Activated T-helper 2 cell treated with anti-CD3 and anti-CD28 coated beads, Interferon-gamma antibody, Interleukin-2, Interleukin-4, amounts not matched to agents 10 μg/mL and 5 μg/mL and 100 μg/mL, durations not matched to agents 14 hours and 24 hours and 36 hours (primary cell): ENCODE results near the gene CERK. TPM values are rescaled to one million over a fixed set of nuclear protein-coding genes. Genes with fewer than 3 reads are reported as not detected.

Source experiments
- DNase-seq: peaks from one replicate; pipeline ENCODE4 v3.0.0; 2021; ENCODE audit warnings: low spot score
- H3K27ac Mint-ChIP-seq: one replicate; pipeline ENCODE4 v1.8.0; 2021; ENCODE audit warnings: mixed read lengths
- H3K27me3 Mint-ChIP-seq: one replicate; pipeline ENCODE4 v1.8.0; 2021; ENCODE audit warnings: low read depth, mixed read lengths
- H3K36me3 Mint-ChIP-seq: one replicate; pipeline ENCODE4 v1.8.0; 2021; ENCODE audit warnings: low read depth, mixed read lengths
- H3K4me1 Mint-ChIP-seq: one replicate; pipeline ENCODE4 v1.8.0; 2021; ENCODE audit warnings: low read depth, mixed read lengths
- H3K4me3 Mint-ChIP-seq: one replicate; pipeline ENCODE4 v1.8.0; 2021; ENCODE audit warnings: low read depth, mild to moderate bottlenecking, moderate library complexity, mixed read lengths
- H3K9me3 Mint-ChIP-seq: one replicate; pipeline ENCODE4 v1.8.0; 2021; ENCODE audit warnings: mixed read lengths
- intact Hi-C: fragments of 100-400 bp; cut with micrococcal nuclease; formaldehyde crosslinking; loops from one replicate; pipeline ENCODE4 v1.15.1; 2023
- total RNA-seq: library from RNA; stranded (reverse); gene quantifications from 2 replicates; pipeline ENCODE4 v1.2.3, GENCODE V29; 2022

Gene CERK
- total RNA-seq, 1 donor from 2014 or later, result 62.8 TPM

DNA sequence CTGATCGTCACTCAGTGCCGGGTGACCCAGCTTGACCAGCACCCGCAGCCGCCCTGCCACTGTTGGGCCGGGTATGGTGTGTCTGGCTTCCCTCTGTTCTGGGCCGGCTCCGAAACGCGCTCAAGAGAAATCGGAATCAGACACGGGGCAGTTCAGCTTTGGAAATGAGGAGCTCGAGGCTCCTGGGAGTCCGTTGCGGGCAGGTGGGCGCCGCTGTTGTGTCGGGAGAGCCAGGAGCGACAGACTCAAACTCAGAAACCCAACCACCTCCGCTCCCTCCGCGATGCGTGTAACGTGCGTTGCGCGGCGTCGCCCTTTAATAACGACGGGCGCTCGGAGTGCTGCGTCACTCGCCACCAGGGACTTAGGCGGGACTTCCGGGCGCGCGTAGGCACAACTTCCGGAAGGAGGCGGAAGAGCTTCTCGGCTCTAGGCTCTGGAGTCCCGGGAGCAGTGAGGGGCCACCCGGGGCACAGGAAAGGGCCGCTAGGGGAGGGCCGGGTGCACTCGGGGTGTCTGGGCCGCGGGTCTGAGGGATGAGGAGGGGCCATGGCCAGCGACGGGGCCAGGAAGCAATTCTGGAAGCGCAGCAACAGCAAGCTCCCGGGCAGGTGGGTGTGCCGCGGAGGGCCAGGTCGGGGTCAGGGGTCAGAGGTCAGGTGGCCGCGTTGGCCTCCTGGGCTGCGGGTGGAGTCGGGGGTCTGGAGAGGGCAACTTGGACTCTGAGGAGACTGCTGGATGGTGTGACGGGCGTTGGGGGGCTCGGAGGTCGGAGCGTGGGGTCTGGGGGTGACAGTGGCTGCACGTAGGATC, 24.4 kb upstream of the CERK start, which contains the start of gene TBC1D22A:
Gene TBC1D22A (plus strand): TSS at position 413 of the 813 bp plus-strand sequence. CDS start 137 bp downstream, at position 550.
- H3K27ac Mint-ChIP-seq, result peak within 1 kb of the TSS; percentile 95
- peaks cover 38% of the 10 kb centered on the region for H3K4me1 Mint-ChIP-seq
- H3K9me3 Mint-ChIP-seq, result no peaks in the 10 kb centered on the region
- peaks cover 35% of the 10 kb centered on the region for H3K36me3 Mint-ChIP-seq
- peak within 1 kb of the TSS; percentile 99 for H3K4me3 Mint-ChIP-seq
- H3K27me3 Mint-ChIP-seq, result no peaks in the 10 kb centered on the region
- intact Hi-C loops, result loop anchor here (1.0 kb wide), 2 partner anchors 23 to 29 kb away; no protein-coding TSS in a partner anchor
- peak; percentile 91 for DNase-seq

DNA sequence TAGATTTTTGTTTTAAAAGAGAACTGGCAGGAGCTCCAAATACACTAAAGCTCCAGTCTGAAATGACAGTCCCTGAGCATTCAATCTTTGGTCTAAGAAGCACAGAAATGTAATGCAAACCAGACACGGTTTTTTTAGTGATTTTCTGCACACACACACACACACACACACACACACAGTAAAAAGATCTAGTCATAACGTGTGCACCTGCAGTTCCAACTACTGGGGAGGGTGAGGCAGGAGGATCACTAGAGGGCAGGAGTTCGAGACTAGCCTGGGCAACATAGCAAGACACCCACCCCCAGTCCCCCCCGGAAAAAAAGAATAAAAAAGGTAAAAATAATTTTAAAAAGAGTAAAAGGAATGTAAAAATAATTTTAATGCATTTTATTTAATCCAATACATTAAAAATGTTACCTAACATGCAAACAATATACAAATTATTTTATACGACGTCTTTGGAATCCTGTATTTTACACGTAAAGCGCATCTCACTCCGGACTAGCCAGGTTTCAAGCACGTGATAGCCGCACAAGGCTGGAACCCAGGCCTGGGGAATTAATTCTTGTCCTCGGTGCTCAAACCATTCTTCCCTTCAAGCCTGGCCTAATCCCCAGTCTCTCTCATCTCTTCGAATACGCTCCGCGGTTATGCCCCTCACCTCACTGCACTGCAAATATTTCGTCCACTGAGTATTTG, 23.6 kb upstream of the CERK start:
- H3K4me1 Mint-ChIP-seq, result peaks cover 35% of the 10 kb centered on the region
- H3K27ac Mint-ChIP-seq, result peak overlapping the region; percentile 95
- no peak for DNase-seq
- intact Hi-C loops, result loop anchor here (1.0 kb wide), 2 partner anchors 22 to 30 kb away; no protein-coding TSS in a partner anchor
- H3K4me3 Mint-ChIP-seq, result peak overlapping the region; percentile 99
- H3K36me3 Mint-ChIP-seq, result peaks cover 32% of the 10 kb centered on the region
- H3K9me3 Mint-ChIP-seq, result peaks cover 2% of the 10 kb centered on the region
- H3K27me3 Mint-ChIP-seq, result no peaks in the 10 kb centered on the region

DNA sequence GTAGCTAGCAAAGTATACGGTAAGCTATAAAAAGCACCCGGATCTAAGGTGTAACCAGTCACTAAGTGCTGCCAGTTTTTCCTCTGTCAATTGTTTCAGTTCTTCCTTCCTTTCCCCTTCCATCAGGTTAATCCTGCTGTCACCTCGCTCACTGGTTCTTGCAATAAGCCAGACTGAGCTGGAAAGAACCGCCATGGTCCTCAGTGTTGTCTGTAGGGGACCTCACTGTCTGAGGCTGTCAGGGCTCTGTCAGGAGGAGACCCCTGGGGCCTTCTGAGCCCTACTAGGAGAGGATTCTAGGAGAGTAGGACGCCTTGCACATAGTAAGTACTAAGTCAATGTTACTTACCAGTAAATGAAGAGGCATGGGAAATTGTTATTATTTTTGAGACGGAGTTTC, 23.0 kb upstream of the CERK start:
- Mint-ChIP-seq H3K4me1 (peaks cover 38% of the 10 kb centered on the region), H3K27ac (peak overlapping the region; percentile 90), H3K36me3 (peaks cover 37% of the 10 kb centered on the region), H3K27me3 (no peaks in the 10 kb centered on the region), H3K9me3 (peaks cover 8% of the 10 kb centered on the region), H3K4me3 (peak overlapping the region; percentile 90)
- no peak for DNase-seq
- intact Hi-C loops, result no loop called here

DNA sequence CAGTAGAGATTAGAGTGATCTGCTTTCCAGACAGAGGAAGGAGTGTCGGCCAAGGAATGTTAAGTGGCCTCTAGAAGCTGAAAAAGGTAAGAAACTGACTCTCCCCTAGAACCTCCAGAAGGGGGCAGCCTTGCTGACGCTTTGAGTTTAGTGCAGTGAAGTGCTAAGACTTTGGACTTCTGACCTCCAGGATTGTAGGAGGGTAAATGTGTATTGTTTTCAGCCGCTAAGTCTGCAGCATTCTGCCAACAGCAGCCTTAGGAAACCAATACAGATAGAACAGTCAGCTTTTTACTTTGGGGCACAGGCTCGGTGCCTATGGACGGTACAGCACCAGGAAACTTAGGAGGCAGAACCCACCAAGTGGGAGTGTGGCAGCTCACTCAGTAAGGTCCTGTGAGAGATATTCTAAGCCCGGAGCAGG, 20.8 kb upstream of the CERK start:
- H3K4me1 Mint-ChIP-seq, result peaks cover 32% of the 10 kb centered on the region
- H3K27ac Mint-ChIP-seq, result no peak overlapping the region
- H3K4me3 Mint-ChIP-seq, result no peak overlapping the region
- H3K9me3 Mint-ChIP-seq, result peaks cover 11% of the 10 kb centered on the region
- peak; percentile 45 for DNase-seq
- intact Hi-C loops, result loop anchor here (2.0 kb wide), 1 partner anchor 44 kb away; no protein-coding TSS in a partner anchor
- H3K36me3 Mint-ChIP-seq, result peaks cover 22% of the 10 kb centered on the region
- H3K27me3 Mint-ChIP-seq, result no peaks in the 10 kb centered on the region

DNA sequence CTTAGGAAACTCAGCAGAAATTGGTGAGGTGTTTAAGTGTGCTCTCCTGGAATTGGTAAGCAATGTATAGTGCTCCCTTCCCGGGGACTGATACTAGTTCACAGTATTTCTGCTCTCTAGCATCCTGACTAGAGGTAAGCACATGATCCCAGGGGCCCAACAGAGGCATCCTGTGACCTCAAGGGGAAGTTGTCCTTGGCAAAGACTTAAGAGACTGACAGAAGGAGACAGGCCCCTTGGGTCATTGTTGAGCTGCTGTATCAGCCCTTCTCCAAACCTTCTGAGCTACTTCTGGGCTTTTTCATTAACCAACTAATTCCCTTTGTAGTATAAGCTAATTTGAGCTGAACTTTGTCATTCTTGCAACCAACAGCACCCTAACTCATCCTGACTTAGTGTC, 20.1 kb upstream of the CERK start:
- H3K27me3 Mint-ChIP-seq, result no peaks in the 10 kb centered on the region
- DNase-seq, result no peak
- H3K27ac Mint-ChIP-seq, result no peak overlapping the region
- intact Hi-C loops, result loop anchor here (2.0 kb wide), 1 partner anchor 45 kb away; no protein-coding TSS in a partner anchor
- no peak overlapping the region for H3K4me3 Mint-ChIP-seq
- peaks cover 11% of the 10 kb centered on the region for H3K9me3 Mint-ChIP-seq
- peaks cover 22% of the 10 kb centered on the region for H3K36me3 Mint-ChIP-seq
- H3K4me1 Mint-ChIP-seq, result peaks cover 27% of the 10 kb centered on the region

DNA sequence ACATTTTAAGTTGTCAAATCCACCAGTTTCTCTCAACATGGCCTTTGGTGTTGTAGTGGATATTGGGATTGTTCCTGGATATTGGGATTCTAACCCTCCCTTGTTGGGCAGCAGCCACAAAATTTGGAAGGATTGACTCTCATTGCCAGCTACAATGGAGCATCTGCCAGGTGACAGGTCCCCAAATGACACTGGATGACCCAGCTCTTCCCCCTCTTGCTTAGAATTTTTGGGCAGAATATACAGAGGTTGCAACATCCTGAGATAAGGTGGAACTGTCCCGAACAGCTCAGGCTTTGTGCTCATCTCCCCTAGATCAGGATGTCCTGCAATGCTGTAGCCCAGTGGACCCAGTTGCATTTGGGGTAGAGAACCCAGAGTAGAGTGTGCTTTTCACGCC, 19.1 kb upstream of the CERK start:
- Mint-ChIP-seq H3K4me3 (no peak overlapping the region), H3K27ac (no peak overlapping the region), H3K9me3 (peaks cover 11% of the 10 kb centered on the region), H3K27me3 (no peaks in the 10 kb centered on the region), H3K4me1 (peaks cover 27% of the 10 kb centered on the region), H3K36me3 (peaks cover 12% of the 10 kb centered on the region)
- DNase-seq, result no peak
- intact Hi-C loops, result no loop called here

DNA sequence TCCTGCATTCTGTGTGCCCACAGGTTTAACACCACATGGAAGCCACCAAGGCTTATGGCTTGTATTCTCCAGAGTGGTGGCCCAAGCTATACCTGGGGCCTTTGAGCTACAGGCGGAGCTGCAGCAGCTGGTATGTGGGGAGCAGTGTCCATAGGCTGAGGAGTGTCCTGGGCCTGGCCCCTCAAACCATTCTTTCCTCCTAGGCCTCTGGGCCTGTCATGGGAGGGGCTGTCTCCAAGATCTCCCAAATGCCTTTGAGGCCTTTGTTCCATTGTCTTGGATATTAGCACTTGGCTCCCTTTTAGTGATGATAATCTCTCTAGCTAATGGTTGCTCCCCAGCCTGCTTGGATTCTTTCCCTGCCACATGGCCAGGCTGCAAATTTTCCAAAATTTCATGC, 18.0 kb upstream of the CERK start:
- intact Hi-C loops, result no loop called here
- H3K27me3 Mint-ChIP-seq, result no peaks in the 10 kb centered on the region
- H3K4me3 Mint-ChIP-seq, result no peak overlapping the region
- no peak overlapping the region for H3K27ac Mint-ChIP-seq
- DNase-seq, result no peak
- peaks cover 11% of the 10 kb centered on the region for H3K9me3 Mint-ChIP-seq
- peaks cover 19% of the 10 kb centered on the region for H3K4me1 Mint-ChIP-seq
- H3K36me3 Mint-ChIP-seq, result peaks cover 9% of the 10 kb centered on the region

DNA sequence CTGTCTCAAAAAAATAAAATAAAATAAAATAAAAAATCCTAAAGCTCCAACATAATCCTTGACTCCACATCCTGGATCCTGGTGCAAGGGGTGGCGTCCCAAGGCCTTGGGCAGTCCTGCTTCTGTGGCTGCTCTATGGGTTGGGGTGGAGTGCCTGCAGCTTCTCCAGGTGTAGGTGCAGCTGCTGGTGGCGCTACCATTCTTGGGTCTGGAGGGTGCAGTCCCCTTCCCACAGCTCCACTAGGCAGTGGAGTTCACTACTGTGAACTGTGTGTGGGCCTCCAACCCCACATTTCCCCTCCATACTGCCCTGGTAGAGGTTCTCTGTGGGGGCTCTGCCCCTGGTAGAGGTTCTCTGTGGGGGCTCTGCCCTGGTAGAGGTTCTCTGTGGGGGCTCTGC, 17.5 kb upstream of the CERK start:
- peaks cover 16% of the 10 kb centered on the region for H3K4me1 Mint-ChIP-seq

DNA sequence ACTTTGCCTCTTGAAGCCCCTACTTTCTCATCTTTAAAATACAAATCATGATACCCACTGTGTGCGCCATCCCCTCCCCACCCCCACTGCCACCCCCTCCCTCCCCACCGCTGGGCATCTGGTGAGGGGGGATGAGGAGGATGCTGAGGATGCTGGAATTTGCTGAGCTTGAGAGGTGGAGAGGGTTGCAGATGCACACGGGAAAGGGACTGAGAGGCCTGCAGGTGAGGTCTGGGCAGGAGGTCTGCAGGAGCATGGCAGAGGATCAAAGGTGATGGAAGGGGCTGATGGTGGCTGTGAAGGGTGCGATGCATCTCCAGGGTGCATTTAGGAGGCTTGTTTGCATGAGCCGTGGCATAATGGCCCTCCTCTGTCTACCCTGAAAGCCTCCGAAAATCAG, 16.8 kb upstream of the CERK start:
- H3K36me3 Mint-ChIP-seq, result peaks cover 9% of the 10 kb centered on the region
- intact Hi-C loops, result no loop called here
- no peaks in the 10 kb centered on the region for H3K27me3 Mint-ChIP-seq
- no peak for DNase-seq
- H3K4me1 Mint-ChIP-seq, result peaks cover 23% of the 10 kb centered on the region
- H3K9me3 Mint-ChIP-seq, result peaks cover 11% of the 10 kb centered on the region
- no peak overlapping the region for H3K4me3 Mint-ChIP-seq
- H3K27ac Mint-ChIP-seq, result no peak overlapping the region

More for the DNA sequence above, 17.5 kb upstream of the CERK start:
- Mint-ChIP-seq H3K27ac (no peak overlapping the region), H3K36me3 (peaks cover 9% of the 10 kb centered on the region), H3K4me3 (no peak overlapping the region), H3K9me3 (peaks cover 11% of the 10 kb centered on the region), H3K27me3 (no peaks in the 10 kb centered on the region)
- intact Hi-C loops, result no loop called here
- DNase-seq, result no peak

DNA sequence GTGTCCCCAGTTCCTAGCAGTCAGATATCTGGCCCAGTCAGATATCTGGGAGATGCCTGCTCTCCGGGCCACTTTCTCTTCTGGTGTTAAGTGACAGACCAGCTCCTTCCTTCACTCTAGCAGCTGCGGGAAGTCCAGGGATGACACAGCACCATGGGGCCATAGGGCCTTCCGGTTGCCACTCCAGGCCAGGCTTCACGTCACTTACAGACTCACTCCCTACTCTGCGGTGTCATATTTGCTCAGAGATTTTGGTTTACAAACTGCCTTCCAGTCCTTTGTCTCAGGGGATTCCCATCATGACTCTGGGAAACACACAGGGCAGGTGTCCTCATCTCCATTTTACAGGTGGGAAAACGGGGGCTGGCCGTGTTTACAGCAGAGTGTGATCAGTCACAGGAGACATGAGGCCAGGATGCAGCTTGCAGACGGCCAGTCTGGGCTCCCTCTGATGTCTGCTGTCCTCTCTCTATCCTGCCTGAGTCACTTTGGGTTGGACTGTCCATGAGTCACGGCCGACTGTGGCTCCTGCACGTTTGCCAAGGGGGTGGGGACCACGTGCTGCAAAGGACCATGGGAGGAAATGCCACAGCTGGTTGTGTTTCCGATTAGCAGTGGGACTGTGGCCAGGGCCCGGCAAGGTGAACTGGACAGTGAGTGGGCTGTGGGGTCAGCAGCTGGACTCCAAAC, 16.2 kb upstream of the CERK start:
- no peak for DNase-seq
- intact Hi-C loops, result no loop called here

DNA sequence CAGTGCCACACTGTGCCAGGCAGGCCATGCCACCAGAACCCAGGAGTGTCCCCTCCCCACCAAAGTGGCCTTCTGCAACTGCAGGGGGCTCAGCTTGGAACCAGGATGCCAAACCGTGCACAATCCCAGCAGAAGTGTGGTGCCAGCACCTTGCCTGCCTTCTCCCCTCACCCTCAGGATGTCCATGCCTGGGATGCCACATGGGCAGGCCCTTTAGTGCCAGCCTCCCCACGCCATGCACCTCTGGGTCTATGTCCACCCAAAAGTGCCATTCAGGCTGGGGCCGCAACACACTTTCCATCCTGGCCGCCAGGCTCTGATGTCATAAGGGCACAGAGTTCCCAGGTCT, 15.7 kb upstream of the CERK start:
- Mint-ChIP-seq H3K27me3 (no peaks in the 10 kb centered on the region), H3K4me1 (peaks cover 31% of the 10 kb centered on the region), H3K36me3 (peaks cover 9% of the 10 kb centered on the region), H3K4me3 (no peak overlapping the region), H3K9me3 (peaks cover 11% of the 10 kb centered on the region), H3K27ac (no peak overlapping the region)
- DNase-seq, result no peak
- intact Hi-C loops, result no loop called here

More for the DNA sequence above, 16.2 kb upstream of the CERK start:
- Mint-ChIP-seq H3K9me3 (peaks cover 11% of the 10 kb centered on the region), H3K4me1 (peaks cover 28% of the 10 kb centered on the region), H3K27me3 (no peaks in the 10 kb centered on the region), H3K4me3 (no peak overlapping the region), H3K36me3 (peaks cover 9% of the 10 kb centered on the region), H3K27ac (peak overlapping the region; percentile 63)

DNA sequence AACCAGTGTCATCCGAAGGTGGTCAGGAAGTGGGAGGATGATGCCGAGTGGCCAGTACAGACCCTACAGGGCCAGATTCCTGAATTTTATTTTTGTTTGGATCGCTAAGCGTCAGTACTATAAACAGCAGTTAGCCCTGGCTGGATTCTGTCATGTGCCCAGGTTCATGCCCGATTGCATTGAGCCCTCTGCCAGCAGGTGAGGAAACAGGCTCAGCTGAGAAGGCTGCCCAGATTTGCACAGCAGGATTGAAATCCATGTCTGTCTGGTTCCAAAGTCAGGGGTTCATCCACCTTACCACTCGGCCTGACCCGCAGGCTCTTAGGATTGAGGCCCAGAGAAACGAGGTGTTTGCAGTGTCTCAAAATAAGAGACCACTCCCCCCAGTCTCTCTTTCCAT, 15.3 kb upstream of the CERK start:
- no peak for DNase-seq
- H3K27me3 Mint-ChIP-seq, result no peaks in the 10 kb centered on the region

More for the DNA sequence above, 15.3 kb upstream of the CERK start:
- Mint-ChIP-seq H3K9me3 (peaks cover 11% of the 10 kb centered on the region), H3K27ac (no peak overlapping the region), H3K4me1 (peaks cover 27% of the 10 kb centered on the region), H3K4me3 (no peak overlapping the region), H3K36me3 (peaks cover 9% of the 10 kb centered on the region)
- intact Hi-C loops, result no loop called here
